KMS-11 (cell line): ENCODE results near the gene DET1.
"Not testable (repeated sequence)": the region's sequence is repeated elsewhere in the genome, so short reads cannot be mapped to it uniquely, and the experiment has no call there.

ENCODE experiments used
- H2AFZ ChIP-seq: fragments of 200-600 bp; sonication (generic); 2 replicates; pipeline ENCODE4 v1.6.1; 2016; ENCODE audit warnings: antibody characterized with exemption, mixed run types, low read depth
- H3K27ac ChIP-seq: fragments of 200-600 bp; sonication (generic); 2 replicates; pipeline ENCODE4 v1.6.1; 2016; ENCODE audit warnings: mild to moderate bottlenecking, mixed run types
- H3K27me3 ChIP-seq: fragments of 200-600 bp; sonication (generic); 2 replicates; pipeline ENCODE4 v1.6.1; 2017; ENCODE audit warnings: mild to moderate bottlenecking, low read depth, mixed run types, moderate library complexity; ENCODE audit not compliant: insufficient read depth
- H3K36me3 ChIP-seq: fragments of 200-600 bp; sonication (generic); 2 replicates; pipeline ENCODE4 v1.6.1; 2017; ENCODE audit warnings: mild to moderate bottlenecking, mixed run types; ENCODE audit not compliant: insufficient read depth
- H3K4me1 ChIP-seq: fragments of 200-600 bp; sonication (generic); 2 replicates; pipeline ENCODE4 v1.6.1; 2016; ENCODE audit warnings: mild to moderate bottlenecking, low read depth, mixed run types; ENCODE audit not compliant: poor library complexity, severe bottlenecking
- H3K4me2 ChIP-seq: fragments of 200-600 bp; sonication (generic); 2 replicates; pipeline ENCODE4 v1.7.0; 2016; ENCODE audit warnings: mild to moderate bottlenecking, mixed run types
- H3K4me3 ChIP-seq: fragments of 200-600 bp; sonication (generic); IDR thresholded peaks from 2 replicates; pipeline ENCODE4 v1.6.1; 2017; ENCODE audit warnings: low read depth, low read length, mixed read lengths; ENCODE audit not compliant: insufficient read depth
- H3K79me2 ChIP-seq: fragments of 200-600 bp; sonication (generic); 2 replicates; pipeline ENCODE4 v1.6.1; 2016; ENCODE audit warnings: low read depth, mixed run types; ENCODE audit not compliant: insufficient read depth
- H3K9ac ChIP-seq: fragments of 200-600 bp; sonication (generic); 2 replicates; pipeline ENCODE4 v1.6.1; 2016; ENCODE audit warnings: mild to moderate bottlenecking, mixed run types
- H4K20me1 ChIP-seq: fragments of 200-600 bp; sonication (generic); 2 replicates; pipeline ENCODE4 v1.6.1; 2016; ENCODE audit warnings: mild to moderate bottlenecking, mixed run types; ENCODE audit not compliant: insufficient read depth
- TF ChIP-seq, protein P1 (sequence below): fragments of 200-600 bp; sonication (generic); conservative IDR thresholded peaks from 2 replicates; pipeline ENCODE4 v1.6.1; 2017; ENCODE audit warnings: low read depth, mild to moderate bottlenecking, antibody characterized with exemption, low read length, moderate library complexity, mixed read lengths

DET1 gene

DNA sequence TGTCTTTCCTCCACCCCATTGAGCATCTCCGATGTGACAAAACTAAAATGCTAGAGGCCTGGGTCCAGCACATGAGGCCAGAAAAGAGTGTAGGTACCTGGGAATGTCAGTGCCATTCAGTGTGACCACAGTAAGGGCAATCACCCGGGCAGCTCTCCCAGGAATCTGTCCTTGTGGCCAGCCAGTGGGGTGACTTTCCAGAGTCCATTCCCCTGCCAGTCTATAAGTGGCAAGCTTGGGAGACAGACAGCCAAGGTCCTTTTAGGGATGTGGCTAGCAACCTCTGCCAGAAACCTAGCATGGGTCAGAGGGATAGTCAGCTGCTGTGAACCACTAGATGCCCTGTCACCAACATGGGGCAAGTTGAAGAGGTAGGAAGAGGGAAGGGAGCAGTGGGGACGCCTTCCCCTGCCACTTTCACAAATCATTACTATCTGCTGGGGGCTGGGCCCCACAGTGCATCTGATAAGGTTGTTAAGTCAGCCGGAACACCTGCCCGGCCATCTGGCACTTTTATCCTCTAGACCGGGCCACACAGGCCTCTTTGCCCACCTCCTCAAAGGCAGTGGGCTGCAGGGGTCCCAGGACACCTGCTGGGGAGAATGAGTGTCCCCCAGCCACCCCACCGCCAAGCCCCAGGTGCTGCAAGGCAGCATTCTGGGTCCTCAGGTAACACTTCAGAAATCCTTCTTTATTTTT is 24.8 kb upstream of the DET1 start:
- Histone ChIP-seq H3K79me2 (no peaks in the 10 kb centered on the region), H3K27me3 (no peaks in the 10 kb centered on the region), H3K4me1 (no peaks in the 10 kb centered on the region), H3K4me2 (no peak overlapping the region), H3K9ac (no peak overlapping the region), H3K27ac (no peak overlapping the region), H2AFZ (no peak overlapping the region), H4K20me1 (no peaks in the 10 kb centered on the region), H3K36me3 (no peaks in the 10 kb centered on the region), H3K4me3 (no peak overlapping the region)
- TF ChIP-seq, protein P1, sequence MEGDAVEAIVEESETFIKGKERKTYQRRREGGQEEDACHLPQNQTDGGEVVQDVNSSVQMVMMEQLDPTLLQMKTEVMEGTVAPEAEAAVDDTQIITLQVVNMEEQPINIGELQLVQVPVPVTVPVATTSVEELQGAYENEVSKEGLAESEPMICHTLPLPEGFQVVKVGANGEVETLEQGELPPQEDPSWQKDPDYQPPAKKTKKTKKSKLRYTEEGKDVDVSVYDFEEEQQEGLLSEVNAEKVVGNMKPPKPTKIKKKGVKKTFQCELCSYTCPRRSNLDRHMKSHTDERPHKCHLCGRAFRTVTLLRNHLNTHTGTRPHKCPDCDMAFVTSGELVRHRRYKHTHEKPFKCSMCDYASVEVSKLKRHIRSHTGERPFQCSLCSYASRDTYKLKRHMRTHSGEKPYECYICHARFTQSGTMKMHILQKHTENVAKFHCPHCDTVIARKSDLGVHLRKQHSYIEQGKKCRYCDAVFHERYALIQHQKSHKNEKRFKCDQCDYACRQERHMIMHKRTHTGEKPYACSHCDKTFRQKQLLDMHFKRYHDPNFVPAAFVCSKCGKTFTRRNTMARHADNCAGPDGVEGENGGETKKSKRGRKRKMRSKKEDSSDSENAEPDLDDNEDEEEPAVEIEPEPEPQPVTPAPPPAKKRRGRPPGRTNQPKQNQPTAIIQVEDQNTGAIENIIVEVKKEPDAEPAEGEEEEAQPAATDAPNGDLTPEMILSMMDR, result no peak

DNA sequence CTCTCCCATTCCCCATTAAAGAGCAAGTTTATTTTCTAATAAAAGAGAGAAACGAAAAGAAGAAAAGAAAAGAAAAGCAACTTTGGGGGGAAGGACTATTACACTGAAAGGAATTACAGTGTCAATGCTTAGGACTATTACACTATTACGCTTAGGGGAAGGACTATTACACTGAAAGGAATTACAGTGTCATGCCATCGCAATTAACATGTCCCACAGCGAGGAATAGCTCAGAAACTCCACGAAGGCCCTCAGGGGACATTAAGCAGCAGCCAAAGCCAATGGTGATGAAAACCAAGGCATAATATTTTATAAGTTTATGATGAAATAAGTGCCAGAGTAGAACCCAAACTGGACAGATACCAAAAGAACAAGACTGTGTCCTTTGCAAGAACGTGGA is 22.1 kb upstream of the DET1 start:
- Histone ChIP-seq H3K27ac (no peak overlapping the region), H3K36me3 (no peaks in the 10 kb centered on the region), H3K4me1 (no peaks in the 10 kb centered on the region), H2AFZ (no peak overlapping the region), H3K4me3 (no peak overlapping the region), H3K4me2 (no peak overlapping the region), H3K9ac (no peak overlapping the region), H4K20me1 (no peaks in the 10 kb centered on the region), H3K79me2 (no peaks in the 10 kb centered on the region), H3K27me3 (no peaks in the 10 kb centered on the region)
- TF ChIP-seq, protein P1, result no peak

DNA sequence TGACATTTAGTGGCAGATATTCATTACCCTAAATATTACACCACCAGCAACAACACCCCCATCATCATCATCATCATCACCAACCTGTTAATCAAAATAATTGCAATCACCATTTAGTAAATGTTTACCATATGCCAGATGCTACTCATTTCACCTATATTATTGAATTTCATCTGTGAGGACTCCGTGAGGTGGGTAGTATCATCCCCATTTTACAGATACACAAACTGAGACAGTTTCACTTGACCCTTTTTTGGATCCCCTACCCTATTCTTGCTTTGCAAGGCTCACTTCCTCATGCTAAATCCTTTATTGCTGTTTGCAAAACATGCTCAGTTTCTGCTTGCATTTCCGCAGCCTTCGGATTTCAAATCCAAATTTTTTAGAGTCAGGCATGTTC is 18.3 kb upstream of the DET1 start:
- no peaks in the 10 kb centered on the region for H3K4me1 ChIP-seq
- H4K20me1 ChIP-seq, result no peaks in the 10 kb centered on the region
- H3K79me2 ChIP-seq, result no peaks in the 10 kb centered on the region
- TF ChIP-seq, protein P1, result no peak
- H3K36me3 ChIP-seq, result no peaks in the 10 kb centered on the region
- H2AFZ ChIP-seq, result no peak overlapping the region
- no peaks in the 10 kb centered on the region for H3K27me3 ChIP-seq
- no peak overlapping the region for H3K9ac ChIP-seq
- H3K27ac ChIP-seq, result no peak overlapping the region
- H3K4me3 ChIP-seq, result no peak overlapping the region
- H3K4me2 ChIP-seq, result no peak overlapping the region

DNA sequence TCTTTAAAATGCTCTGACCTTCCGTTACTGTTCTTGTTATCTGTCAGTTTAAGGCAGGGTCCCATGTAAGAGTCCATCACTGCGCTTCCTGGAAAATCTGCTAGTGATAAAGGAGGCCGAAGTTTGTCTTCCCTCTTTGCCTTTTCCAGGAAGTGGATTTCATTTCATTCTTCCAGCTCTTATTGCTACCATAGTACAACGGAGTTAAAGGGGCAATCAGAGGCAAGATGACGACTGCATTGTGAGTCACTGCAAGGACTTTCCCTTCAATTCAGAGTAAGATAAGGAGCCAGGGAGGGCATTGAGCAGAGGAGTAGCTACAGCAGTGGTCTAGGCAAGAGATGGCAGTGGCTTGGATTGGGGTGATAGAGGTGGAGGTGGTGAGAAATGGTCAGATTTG is 17.2 kb upstream of the DET1 start:
- Histone ChIP-seq H3K4me2 (no peak overlapping the region), H3K27ac (no peak overlapping the region), H3K36me3 (no peaks in the 10 kb centered on the region), H3K4me1 (no peaks in the 10 kb centered on the region), H3K79me2 (no peaks in the 10 kb centered on the region), H3K4me3 (no peak overlapping the region), H2AFZ (no peak overlapping the region), H3K27me3 (no peaks in the 10 kb centered on the region), H4K20me1 (no peaks in the 10 kb centered on the region), H3K9ac (no peak overlapping the region)
- TF ChIP-seq, protein P1, result no peak

DNA sequence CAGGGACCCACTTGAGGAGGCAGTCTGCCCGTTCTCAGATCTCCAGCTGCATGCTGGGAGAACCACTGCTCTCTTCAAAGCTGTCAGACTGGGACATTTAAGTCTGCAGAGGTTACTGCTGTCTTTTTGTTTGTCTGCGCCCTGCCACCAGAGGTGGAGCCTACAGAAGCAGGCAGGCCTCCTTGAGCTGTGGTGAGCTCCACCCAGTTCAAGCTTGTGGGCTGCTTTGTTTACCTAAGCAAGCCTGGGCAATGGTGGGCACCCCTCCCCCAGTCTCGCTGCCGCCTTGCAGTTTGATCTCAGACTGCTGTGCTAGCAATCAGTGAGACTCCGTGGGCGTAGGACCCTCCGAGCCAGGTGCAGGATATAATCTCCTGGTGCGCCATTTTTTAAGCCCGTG is 13.1 kb upstream of the DET1 start:
- H3K4me2 ChIP-seq, H3K27me3 ChIP-seq, H4K20me1 ChIP-seq, H3K9ac ChIP-seq, H3K4me1 ChIP-seq, H3K27ac ChIP-seq, H2AFZ ChIP-seq, H3K36me3 ChIP-seq, H3K4me3 ChIP-seq, H3K79me2 ChIP-seq: not testable (repeated sequence)

DNA sequence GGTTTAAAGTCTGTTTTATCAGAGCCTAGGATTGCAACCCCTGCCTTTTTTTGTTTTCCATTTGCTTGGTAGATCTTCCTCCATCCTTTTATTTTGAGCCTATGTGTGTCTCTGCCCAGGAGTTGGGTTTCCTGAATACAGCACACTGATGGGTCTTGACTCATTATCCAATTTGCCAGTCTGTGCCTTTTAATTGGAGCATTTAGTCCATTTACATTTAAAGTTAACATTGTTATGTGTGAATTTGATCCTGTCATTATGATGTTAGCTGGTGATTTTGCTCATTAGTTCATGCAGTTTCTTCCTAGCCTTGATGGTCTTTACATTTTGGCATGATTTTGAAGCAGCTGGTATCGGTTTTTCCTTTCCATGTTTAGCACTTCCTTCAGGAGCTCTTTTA is 11.5 kb upstream of the DET1 start:
- not testable (repeated sequence) for H3K27me3 ChIP-seq, H3K4me1 ChIP-seq, H3K4me2 ChIP-seq, H2AFZ ChIP-seq, H3K36me3 ChIP-seq, H3K79me2 ChIP-seq, H4K20me1 ChIP-seq, H3K27ac ChIP-seq, H3K4me3 ChIP-seq, H3K9ac ChIP-seq

DNA sequence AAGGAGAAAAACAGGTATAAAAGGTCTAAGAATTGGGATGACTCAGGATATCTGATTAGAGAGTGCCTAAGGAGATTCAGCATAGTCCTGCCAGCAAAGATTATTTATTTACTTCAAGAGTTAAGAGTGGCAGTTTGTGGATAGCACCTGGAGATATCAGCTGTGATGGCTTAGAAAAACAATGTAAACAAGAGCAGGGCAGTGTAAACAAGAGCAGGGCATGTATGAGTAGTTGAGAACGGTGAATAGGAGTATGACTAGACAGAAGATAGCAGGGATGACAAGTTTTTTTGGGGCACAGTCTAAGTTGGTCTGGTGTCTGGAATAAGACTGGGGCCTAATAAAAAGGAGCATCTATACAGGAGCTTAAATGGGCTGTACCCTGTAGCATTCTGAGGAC is 1.5 kb upstream of the DET1 start:
- not testable (repeated sequence) for H3K4me1 ChIP-seq, H3K9ac ChIP-seq, H3K27ac ChIP-seq, H3K4me2 ChIP-seq, H3K4me3 ChIP-seq, H4K20me1 ChIP-seq, H2AFZ ChIP-seq, H3K36me3 ChIP-seq, H3K27me3 ChIP-seq, H3K79me2 ChIP-seq
